Sciatic nerve (tissue), 2 donors: Measurements from ENCODE around the gene TICAM1. TPM values are rescaled to one million over a fixed set of nuclear protein-coding genes. Genes with fewer than 3 reads are reported as not detected.
A peak's percentile ranks its signal among the peaks of the same experiment; 100 is the strongest.
"Not testable (repeated sequence)": the region's sequence is repeated elsewhere in the genome, so short reads cannot be mapped to it uniquely, and the experiment has no call there.

Experiments used
- ATAC-seq: fragments of 200-7000 bp; cut with Tn5 transposase; one replicate; pipeline ENCODE4 v1.9.1; 2020; ENCODE audit warnings: mild to moderate bottlenecking, moderate library complexity
- DNase-seq: peaks from one replicate; pipeline ENCODE4 v3.0.0-alpha.2; 2020; ENCODE audit warnings: low spot score
- intact Hi-C: fragments of 100-400 bp; cut with DNase I; formaldehyde crosslinking; loops from one replicate; pipeline ENCODE4 v1.14.2; 2022
- total RNA-seq: library from RNA; stranded (reverse); fragmentation: NEBNext Ultra II Directional; extraction: Animal tissue kit (Norgen Biotek cat#: 25700); gene quantifications from one replicate; pipeline ENCODE4 v1.2.1, GENCODE V29; 2021
- donor health status: DM: no; HTN: no; CAD: no.
- donor health status: DM: no; HTN: no; CAD: no.

TICAM1 gene
- total RNA-seq, 1 donor from 2014 or later = 10.8 TPM

DNA sequence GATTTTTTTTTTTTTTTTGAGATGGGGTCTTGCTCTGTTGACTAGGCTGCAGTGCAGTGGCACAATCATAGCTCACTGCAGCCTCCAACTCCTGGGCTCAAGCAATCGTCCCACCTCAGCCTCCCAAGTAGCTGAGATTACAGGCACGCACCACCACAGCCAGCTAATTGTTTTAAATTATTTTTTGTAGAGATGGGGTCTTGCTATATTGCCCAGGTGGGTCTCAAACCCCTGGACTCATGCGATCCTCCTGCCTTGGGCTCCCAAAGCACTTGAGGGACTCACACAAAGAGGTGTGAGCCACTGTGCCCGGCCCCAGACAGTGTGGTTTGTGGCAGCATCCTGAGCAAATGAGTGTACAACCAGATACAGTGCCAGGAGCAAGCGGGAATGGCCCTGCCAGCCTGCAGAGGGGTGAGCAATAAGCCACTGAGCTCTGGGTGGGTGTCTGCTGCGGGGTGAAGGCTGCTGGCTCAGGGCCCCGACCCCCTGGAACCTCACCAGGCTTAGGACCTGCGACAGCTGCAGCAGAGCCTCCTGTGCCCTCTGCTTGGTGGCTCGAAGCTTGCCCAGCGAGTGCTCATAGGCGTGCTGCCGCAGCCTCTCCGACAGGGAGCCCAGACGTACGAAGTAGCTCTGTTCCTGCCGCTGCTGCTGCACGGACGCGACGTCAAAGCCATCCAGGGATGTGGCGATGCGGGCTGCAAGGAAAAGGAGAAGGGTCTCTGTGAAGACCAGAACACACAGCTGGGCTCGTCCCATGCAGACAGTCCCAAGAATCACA, 15.9 kb upstream of the TICAM1 start:
- intact Hi-C loops = no loop called here
- DNase-seq = no peak
- ATAC-seq = no peak

DNA sequence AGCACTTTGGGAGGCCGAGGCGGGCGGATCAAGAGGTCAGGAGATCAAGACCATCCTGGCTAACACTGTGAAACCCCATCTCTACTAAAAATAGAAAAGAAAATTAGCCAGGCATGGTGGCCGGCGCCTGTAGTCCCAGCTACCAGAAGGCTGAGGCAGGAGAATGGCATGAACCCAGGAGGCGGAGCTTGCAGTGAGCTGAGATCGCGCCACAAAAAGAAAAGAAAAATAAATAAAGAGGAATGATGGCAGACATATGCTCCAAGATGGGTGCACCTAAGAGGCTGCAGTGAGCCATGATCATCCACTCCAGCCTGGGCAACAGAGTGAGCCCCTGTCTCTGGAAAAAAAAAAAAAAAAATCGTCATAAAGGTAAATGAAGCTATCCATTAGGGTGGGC, 14.5 kb upstream of the TICAM1 start:
- DNase-seq, ATAC-seq, intact Hi-C loops: not testable (repeated sequence)

DNA sequence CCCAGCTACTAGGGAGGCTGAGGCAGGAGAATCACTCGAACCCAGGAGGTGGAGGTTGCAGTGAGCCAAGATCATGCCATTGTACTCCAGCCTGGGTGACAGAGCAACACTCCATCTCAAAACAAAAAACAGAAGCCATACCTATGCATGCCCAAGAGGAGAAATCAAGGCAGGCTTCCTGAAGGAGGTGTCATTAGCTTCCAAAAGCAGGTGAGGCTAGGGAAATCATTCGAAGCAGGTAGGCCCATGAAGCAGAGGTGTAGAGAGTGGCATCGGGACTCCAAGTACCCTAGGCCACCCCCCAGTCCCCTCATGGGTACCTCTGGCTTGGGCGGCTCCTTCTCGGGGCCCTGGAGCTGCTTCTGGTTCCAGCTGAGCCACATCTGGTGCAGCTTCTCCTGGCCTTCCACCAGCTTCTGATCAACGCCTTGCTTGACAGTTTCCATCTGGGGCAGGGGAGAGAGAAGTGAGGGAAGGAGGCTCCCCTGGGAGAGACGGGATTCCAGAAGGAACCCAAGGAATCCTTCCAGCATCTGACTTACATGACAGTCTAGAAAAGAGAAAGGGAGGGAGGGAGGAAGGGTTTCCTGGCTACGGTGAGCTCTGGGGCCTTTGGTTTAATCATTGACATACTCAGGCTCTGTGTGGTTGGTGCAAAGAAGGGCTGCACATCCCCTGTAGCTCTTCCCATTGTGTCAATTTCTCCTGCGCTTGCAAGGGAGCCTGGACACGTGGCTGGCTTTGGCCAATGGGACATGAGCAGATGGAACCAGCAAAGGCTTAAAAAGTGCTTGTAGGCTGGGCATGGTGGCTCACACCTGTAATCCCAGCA, 13.1 kb upstream of the TICAM1 start:
- intact Hi-C loops = no loop called here
- ATAC-seq (no peak), DNase-seq (no peak)

DNA sequence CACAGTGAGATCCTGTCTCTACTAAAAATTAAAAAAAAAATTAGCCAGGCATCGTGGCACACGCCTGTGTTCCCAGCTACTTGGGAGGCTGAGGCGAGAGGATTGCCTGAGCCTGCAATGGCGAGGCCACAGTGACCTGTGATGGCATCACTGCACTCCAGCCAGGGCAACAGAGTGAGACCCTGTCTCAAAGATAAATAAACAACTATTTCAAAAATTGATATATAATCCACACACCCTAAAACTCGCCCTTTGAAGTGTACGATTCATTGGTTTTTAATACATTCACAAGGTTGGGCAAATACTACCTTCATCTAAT, 12.1 kb upstream of the TICAM1 start:
- intact Hi-C loops = no loop called here
- DNase-seq (no peak), ATAC-seq (no peak)

DNA sequence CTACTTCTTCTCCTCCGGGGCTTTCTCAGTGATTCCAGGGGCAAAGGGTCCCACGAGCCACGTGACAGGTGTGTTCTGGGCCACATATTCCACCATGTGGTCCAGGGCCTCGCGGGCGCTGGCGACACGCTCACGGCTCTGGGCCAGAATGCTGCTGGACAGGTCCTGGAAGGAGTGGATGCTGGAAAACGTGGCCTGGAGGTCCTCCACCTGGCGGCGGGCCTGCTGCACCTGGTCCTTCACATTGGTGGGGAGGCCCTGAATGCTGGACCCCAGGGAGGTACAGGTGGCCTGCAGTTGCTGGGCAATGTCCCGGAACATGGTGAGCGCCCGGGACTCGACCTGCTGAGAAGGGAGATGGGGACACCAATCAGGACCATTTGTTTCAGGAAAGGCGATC, 7.7 kb upstream of the TICAM1 start:
- intact Hi-C loops = no loop called here
- no peak for ATAC-seq
- no peak for DNase-seq

DNA sequence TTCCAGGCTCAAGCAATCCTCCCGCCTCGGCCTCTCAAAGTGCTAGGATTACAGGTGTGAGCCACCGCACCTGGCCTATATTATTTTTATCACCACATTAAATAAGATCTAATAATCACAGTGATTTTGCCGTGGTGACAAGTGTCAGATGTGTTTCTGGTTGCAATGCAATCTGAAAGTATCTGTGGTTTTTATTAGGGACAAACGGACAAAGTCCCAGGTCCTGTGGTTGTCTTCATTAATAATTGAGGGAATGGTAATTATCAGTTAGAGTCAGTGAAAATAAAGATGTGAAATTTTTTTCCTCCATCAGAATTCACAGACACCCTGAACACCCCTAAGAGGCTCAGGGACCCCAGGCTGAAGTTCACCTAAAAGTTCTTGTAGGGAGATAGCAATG, 1.3 kb upstream of the TICAM1 start:
- ATAC-seq (no peak), DNase-seq (no peak)
- intact Hi-C loops = no loop called here

DNA sequence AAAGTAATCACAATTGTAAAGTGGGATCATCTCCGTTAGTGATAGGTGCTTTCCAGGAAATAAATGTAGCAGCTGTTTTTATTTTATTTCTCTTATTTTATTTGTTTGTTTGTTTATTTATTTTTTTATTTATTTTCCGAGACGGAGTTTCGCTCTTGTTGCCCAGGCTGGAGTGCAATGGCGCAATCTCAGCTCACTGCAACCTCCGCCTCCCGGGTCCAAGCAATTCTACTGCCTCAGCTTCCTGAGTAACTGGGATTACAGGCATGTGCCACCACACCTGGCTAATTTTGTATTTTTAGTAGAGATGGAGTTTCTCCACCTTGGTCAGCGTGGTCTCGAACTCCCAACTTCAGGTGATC, 448 bp upstream of the TICAM1 start:
- DNase-seq, intact Hi-C loops: not testable (repeated sequence)
- peak; percentile 25 for ATAC-seq

DNA sequence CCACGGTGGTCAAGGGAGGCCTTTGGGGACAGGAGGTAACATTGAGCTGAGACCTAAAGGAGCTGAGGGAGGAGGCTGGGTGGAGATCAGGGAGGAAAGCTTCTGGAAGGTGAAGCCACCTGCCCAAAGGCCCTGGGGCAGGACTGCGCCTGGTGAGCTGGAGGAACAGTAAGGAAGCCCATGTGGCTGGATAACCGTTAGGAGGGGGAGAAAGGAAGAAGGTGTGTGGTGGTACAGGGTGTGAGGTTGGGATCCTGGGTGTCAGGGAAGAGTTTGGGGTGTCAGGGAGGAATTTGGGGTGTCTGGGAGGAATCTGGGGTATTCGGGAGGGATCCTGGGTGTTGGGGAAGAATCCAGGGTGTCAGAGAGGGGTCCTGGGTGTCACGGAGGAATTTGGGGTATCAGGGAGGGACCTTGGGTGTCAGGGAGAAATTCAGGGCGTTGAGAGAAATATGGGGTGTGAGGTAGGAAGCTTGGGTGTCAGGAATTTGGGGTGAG, 695 bp downstream of the TICAM1 start:
- intact Hi-C loops = no loop called here
- peak; percentile 29 for ATAC-seq
- DNase-seq = no peak

DNA sequence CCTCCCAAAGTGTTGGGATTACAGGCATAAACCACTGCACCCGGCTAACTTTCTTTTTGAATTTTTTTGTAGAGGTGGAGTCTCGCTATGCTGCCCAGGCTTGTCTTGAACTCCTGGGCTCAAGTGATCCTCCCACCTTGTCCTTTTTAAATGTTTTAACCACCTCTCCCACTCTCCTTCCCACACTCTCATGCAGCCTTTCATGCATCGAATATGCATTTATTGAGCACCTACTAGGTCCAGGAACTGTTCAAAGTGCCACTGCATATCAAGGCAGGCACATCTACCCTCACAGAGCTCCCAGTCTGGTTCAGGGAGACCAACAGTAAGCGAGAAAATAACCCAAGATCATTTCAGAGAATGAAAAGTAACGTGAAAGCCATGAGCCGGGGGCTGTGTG, 1.2 kb downstream of the TICAM1 start:
- intact Hi-C loops = no loop called here
- DNase-seq (no peak), ATAC-seq (no peak)

DNA sequence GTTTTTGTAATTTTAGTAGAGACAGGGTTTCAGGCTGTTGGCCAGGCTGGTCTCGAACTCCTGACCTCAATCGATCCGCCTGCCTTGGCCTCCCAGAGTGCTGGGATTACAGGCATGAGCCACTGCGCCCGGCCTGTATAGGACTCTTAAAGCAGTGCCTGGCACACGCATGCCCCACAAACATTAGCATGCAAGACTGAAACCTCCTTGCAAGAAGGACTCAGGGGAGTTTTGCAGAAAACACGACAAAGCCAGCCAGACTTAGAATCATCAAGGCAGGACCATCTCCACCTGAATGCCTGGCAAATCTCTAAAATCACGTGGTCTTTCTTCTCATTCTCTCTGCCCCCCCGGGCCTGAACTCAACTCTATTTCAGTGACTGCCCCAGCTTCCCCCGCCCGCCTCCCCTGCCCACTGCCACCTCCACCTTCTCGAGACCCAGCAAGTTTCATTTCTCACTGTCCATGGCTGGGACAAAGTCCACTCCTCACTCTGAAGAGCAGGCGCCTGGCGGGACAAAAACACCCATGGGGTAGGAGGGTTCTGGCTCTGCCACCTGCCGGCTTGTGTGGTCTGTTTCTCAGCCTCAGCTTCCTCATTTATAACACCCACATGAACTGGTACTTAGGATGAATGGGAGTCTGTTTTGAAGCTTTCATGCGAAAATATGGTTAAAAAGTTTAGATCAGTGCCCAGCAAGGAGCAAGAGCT, 2.4 kb downstream of the TICAM1 start:
- intact Hi-C loops = no loop called here
- DNase-seq (no peak), ATAC-seq (peak; percentile 12)

DNA sequence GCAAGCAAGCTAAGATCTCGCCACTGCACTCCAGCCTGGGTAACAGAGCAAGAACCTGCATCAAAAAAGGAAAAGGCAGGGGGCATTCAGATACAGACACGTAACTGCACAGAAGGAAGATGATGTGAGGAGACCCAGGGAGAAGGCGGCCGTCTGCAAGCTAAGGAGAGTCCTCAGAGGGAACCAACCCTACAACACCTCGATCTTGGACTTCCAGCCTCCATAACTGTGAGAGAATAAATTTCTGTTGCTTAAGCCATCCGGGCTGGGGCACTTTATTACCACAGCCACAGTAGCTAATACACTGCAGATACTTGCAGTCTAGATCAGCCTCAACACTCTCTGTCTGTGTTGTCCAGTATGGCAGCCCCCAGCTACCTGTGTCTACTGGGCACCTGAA, 7.9 kb downstream of the TICAM1 start:
- ATAC-seq (no peak), DNase-seq (no peak)
- intact Hi-C loops = no loop called here

DNA sequence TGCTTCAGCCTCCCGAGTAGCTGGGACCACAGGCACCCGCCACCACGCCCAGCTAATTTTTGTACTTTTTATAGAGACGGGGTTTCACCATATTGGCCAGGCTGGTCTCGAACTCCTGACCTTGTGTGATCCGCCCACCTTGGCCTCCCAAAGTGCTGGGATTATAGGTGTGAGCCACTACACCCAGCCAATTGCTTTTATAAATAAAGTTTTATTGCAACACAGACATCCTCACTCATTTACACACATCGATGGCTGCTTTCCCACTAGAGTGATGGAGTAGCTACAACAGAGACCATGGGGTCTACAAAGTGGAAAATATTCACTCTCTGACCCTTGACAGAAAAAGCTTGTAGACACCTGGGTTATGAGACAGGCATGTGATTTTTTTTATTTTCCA, 9.2 kb downstream of the TICAM1 start:
- ATAC-seq, DNase-seq, intact Hi-C loops: not testable (repeated sequence)

DNA sequence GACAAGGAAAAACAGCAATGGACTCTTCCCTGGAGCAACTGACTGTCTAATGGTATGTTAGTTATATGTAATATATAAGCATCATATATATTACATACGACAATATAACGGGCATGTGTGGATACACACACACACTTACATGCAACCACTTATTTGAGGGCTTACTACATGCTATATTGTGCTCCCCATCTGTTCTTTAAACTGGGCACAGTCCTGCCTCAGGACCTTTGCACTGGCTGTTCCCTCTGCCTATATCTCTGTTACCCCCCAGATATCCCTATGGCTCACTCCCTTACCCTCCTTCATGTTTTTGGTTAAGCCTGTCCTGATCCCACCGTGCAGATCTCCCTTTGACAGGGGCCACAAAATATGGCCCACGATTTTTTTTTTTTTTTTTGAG, 10.2 kb downstream of the TICAM1 start:
- DNase-seq = no peak
- intact Hi-C loops = no loop called here
- no peak for ATAC-seq

DNA sequence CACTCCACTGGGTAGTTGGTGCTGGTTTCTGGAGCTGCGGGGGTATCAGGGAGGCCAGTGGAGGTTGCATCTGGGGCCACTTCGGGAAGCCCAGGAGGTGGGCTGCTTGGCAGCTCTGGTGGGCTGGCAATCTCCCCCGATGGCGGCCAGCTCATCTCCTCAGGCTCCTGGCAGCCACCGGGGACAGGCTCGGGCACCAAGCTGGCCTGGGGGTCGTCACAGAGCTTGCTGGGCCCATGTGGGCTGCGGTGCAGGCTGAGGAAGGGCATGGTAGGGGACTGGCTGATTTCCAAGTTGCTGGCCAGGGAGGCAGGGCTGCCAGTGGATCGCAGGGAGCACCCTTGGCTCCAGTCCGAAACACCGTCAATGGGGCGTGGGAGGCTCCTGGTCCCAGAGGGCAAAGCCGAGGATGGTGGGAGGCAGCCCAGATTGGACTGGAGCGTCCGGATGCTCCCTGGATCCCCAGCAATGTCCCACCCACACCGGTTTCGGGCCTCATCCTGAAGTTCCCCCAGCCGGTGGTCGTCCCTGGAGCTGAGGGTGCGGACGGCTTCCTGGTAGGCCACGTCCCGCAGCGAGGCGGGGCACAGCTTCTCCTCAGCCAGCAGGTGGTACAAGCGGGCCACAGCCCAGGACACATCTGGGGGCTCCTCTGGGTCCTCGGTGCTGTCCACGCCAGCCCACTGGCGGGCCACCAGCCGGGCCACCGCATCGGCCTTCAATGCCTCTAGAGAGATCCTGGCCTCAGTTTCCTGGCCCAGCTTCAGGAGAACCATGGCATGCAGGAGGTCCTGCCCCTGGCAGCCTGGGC, 13.8 kb downstream of the TICAM1 start:
- intact Hi-C loops = loop anchor here (10.0 kb wide), 1 partner anchor 97 kb away; no protein-coding TSS in a partner anchor
- DNase-seq = no peak
- no peak for ATAC-seq

DNA sequence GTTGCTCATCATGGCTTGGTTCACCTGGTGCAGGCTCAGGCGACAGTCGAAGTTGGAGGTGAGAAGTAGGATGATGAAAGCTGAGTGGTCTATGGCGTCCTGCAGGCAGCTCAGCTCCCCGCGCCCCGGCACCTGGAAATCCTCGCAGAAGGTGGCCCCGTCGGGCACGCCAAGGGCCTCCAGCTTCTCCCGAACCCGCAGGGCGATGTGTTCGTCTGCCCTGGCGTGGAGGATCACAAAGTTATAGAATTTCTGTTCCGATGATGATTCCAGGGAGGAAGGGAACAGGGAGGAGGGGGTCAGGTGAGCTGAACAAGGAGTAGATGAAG, 14.6 kb downstream of the TICAM1 start:
- ATAC-seq = no peak
- no peak for DNase-seq
- intact Hi-C loops = loop anchor here (10.0 kb wide), 1 partner anchor 98 kb away; no protein-coding TSS in a partner anchor

DNA sequence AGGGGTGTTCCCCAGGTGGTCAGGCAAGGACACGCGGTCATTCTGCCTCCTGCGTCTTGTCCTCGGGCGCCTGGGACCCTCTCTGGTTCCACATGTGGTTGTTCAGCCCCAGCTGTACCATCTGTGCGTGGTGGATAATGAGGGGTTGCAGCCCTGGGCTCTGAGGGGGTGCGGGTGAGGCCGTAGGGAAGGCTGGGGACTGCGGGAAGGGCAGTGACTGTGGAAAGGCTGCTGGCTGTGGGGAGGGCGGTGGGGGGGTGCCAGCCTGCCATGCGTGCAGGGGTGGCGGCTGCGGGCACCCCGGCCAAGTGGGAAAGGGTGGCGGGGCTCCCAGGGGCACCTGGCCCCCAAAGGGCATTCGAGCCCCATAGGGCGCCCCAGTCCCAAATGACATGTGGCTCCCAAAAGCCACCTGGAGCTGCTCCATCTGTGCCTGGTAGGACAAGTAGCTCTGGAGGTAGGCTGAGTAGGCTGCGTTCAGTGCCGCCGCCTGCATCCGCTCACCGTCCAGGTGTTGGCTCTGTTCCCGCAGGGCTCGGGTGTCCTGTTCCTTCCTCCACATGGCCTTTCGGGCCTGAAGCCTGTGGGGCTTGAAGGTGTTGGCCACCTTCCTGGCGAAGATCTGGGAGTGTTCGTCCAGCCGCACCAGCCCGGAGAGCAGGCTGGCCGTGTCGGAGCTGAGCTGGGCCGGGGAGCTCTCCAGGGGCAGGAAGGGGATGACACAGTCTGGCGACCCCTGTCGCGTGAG, 15.1 kb downstream of the TICAM1 start:
- no peak for DNase-seq
- intact Hi-C loops = loop anchor here (10.0 kb wide), 1 partner anchor 98 kb away; no protein-coding TSS in a partner anchor
- ATAC-seq = peak; percentile 28

DNA sequence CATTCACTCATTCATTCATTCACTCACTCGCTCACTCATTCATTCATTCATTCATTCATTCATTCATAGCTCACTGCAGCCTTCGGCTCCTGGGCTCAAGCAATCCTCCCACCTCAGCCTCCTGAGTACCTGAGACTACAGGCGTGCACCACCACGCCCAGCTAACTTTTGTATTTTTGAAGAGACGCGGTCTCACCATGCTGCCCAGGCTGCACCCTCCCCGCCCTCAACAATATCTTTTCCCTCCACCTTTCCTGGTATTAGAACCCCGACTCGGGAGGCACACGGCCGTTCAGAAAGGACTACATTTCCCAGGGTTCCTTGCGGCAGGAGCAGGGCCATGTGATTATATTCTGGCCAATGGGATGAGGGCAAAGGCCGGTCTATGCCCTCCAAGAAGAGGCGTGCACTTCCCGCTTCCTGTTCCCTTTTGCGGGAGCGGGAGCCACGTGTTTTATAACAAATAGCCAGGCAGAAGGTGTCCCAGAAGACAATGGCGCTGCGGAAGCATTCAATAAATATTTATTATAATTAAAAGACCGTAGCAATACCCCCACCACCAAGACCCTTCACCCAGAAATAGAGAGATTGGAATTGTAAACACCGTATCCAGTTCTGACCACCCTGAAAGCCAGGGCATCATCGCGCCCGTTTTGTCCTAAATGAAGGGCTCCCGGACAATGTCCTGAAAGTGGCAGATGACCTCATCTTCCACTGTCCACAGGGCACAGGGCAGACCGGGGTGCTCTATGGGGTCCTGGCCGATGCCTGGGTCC, 15.9 kb downstream of the TICAM1 start:
- ATAC-seq (peak; percentile 98), DNase-seq (peak; percentile 92)
- intact Hi-C loops = loop anchor here (10.0 kb wide), 1 partner anchor 99 kb away; no protein-coding TSS in a partner anchor
